Immature natural killer cell (primary cell): ENCODE measurements around the gene CACNA1D. TPM values are rescaled to one million over a fixed set of nuclear protein-coding genes. Genes with fewer than 3 reads are reported as not detected.
A peak's percentile ranks its signal among the peaks of the same experiment; 100 is the strongest.
"Not testable (repeated sequence)": the region's sequence is repeated elsewhere in the genome, so short reads cannot be mapped to it uniquely, and the experiment has no call there.

Experiments
- DNase-seq, 3 donors: peaks; one replicate each; pipeline ENCODE4 v3.0.0; 2022; ENCODE audit warnings: mixed read lengths in 1 of 3
- H3K27ac Mint-ChIP-seq, 6 donors: one replicate each; pipeline ENCODE4 v1.8.0; 2020; ENCODE audit warnings: mixed read lengths in 6 of 6, mild to moderate bottlenecking in 5 of 6, inconsistent platforms in 4 of 6, moderate library complexity in 3 of 6
- H3K27me3 Mint-ChIP-seq, 3 donors: one replicate each; pipeline ENCODE4 v1.8.0; 2020 to 2021; ENCODE audit warnings: low read depth in 3 of 3, mild to moderate bottlenecking in 3 of 3, mixed read lengths in 3 of 3, moderate library complexity in 3 of 3, inconsistent platforms in 1 of 3
- H3K36me3 Mint-ChIP-seq, 3 donors: one replicate each; pipeline ENCODE4 v1.8.0; 2020; ENCODE audit warnings: mixed read lengths in 3 of 3, inconsistent platforms in 2 of 3, mild to moderate bottlenecking in 2 of 3
- H3K4me1 Mint-ChIP-seq, 2 donors: one replicate each; pipeline ENCODE4 v1.8.0; 2020; ENCODE audit warnings: inconsistent platforms in 2 of 2, mild to moderate bottlenecking in 2 of 2, mixed read lengths in 2 of 2, moderate library complexity in 1 of 2
- H3K4me3 Mint-ChIP-seq, 5 donors: one replicate each; pipeline ENCODE4 v1.8.0; 2020; ENCODE audit warnings: mild to moderate bottlenecking in 5 of 5, mixed read lengths in 5 of 5, inconsistent platforms in 3 of 5, moderate library complexity in 3 of 5
- H3K9me3 Mint-ChIP-seq, 6 donors: one replicate each; pipeline ENCODE4 v1.8.0; 2020; ENCODE audit warnings: mild to moderate bottlenecking in 6 of 6, mixed read lengths in 6 of 6, inconsistent platforms in 4 of 6, moderate library complexity in 3 of 6
- polyA plus RNA-seq, 3 donors: library from polyadenylated mRNA; unstranded; fragments of 300-500 nt; fragmentation: Illumina TruSeq; gene quantifications; one replicate each; pipeline ENCODE4 v1.2.3, GENCODE V29; 2021

Gene CACNA1D
- polyA plus RNA-seq, 3 donors from 2014 or later, result not detected

GRCh38 chr3:53650928-53651661, 156.7 kb downstream of the CACNA1D start:
- H3K4me1 Mint-ChIP-seq, result no peaks in the 10 kb centered on the region
- no peak overlapping the region for H3K4me3 Mint-ChIP-seq
- H3K36me3 Mint-ChIP-seq, result peaks cover 0 to 4% (median 0%) of the 10 kb centered on the region in 3 donors
- no peak overlapping the region for H3K27ac Mint-ChIP-seq
- peaks cover 0 to 21% (median 7%) of the 10 kb centered on the region in 6 donors for H3K9me3 Mint-ChIP-seq
- peaks cover 5 to 14% (median 12%) of the 10 kb centered on the region in 3 donors for H3K27me3 Mint-ChIP-seq
- no peak for DNase-seq

- DNase-seq, result no peak
- Mint-ChIP-seq H3K9me3 (peaks cover 0 to 21% (median 7%) of the 10 kb centered on the region in 6 donors), H3K27ac (no peak overlapping the region), H3K27me3 (peaks cover 1 to 14% (median 13%) of the 10 kb centered on the region in 3 donors), H3K4me3 (no peak overlapping the region), H3K36me3 (peaks cover 0 to 4% (median 0%) of the 10 kb centered on the region in 3 donors), H3K4me1 (no peaks in the 10 kb centered on the region)
Observed at GRCh38 chr3:53651927-53652326, 157.5 kb downstream of the CACNA1D start.

GRCh38 chr3:53657651-53658050, 163.2 kb downstream of the CACNA1D start:
- no peak for DNase-seq
- peaks cover 2 to 14% (median 7%) of the 10 kb centered on the region in 3 donors for H3K27me3 Mint-ChIP-seq
- H3K4me1 Mint-ChIP-seq, result no peaks in the 10 kb centered on the region
- H3K36me3 Mint-ChIP-seq, result peaks cover 0 to 4% (median 0%) of the 10 kb centered on the region in 3 donors
- no peak overlapping the region for H3K27ac Mint-ChIP-seq
- H3K4me3 Mint-ChIP-seq, result no peak overlapping the region
- H3K9me3 Mint-ChIP-seq, result peaks cover 8 to 38% (median 12%) of the 10 kb centered on the region in 6 donors

- H3K9me3 Mint-ChIP-seq, result peaks cover 7 to 37% (median 9%) of the 10 kb centered on the region in 6 donors
- no peak overlapping the region for H3K27ac Mint-ChIP-seq
- H3K4me3 Mint-ChIP-seq, result no peak overlapping the region
- H3K27me3 Mint-ChIP-seq, result peaks cover 2 to 18% (median 11%) of the 10 kb centered on the region in 3 donors
- peaks cover 0 to 3% (median 2%) of the 10 kb centered on the region in 3 donors for H3K36me3 Mint-ChIP-seq
- no peaks in the 10 kb centered on the region for H3K4me1 Mint-ChIP-seq
- no peak for DNase-seq
Observed at GRCh38 chr3:53658613-53659193, 164.3 kb downstream of the CACNA1D start.

DNA sequence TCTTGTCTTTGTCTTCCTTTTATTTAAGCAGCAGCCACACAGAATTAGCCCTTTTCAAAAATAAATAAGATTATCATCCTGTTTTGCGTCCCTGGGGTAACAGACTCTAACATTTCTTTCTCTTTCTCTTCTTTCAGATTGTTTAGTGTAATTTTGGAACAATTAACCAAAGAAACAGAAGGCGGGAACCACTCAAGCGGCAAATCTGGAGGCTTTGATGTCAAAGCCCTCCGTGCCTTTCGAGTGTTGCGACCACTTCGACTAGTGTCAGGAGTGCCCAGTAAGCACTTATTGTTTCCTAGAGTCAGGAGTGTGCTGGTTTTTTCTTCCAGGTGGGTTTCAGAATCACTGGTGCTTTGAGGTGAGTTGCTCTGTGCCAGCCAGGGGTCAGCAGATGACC, 165.6 kb downstream of the CACNA1D start:
- H3K27me3 Mint-ChIP-seq, result peaks cover 2 to 17% (median 13%) of the 10 kb centered on the region in 3 donors
- DNase-seq, result no peak
- H3K9me3 Mint-ChIP-seq, result peaks cover 7 to 27% (median 8%) of the 10 kb centered on the region in 6 donors
- H3K4me3 Mint-ChIP-seq, result no peak overlapping the region
- peaks cover 0 to 3% (median 2%) of the 10 kb centered on the region in 3 donors for H3K36me3 Mint-ChIP-seq
- no peaks in the 10 kb centered on the region for H3K4me1 Mint-ChIP-seq
- H3K27ac Mint-ChIP-seq, result no peak overlapping the region

GRCh38 chr3:53661480-53661879, 167.1 kb downstream of the CACNA1D start:
- peaks cover 2 to 15% (median 10%) of the 10 kb centered on the region in 3 donors for H3K27me3 Mint-ChIP-seq
- H3K36me3 Mint-ChIP-seq, result peaks cover 0 to 3% (median 2%) of the 10 kb centered on the region in 3 donors
- no peak for DNase-seq
- no peaks in the 10 kb centered on the region for H3K4me1 Mint-ChIP-seq
- no peak overlapping the region for H3K4me3 Mint-ChIP-seq
- H3K9me3 Mint-ChIP-seq, result peaks cover 7 to 23% (median 8%) of the 10 kb centered on the region in 6 donors
- H3K27ac Mint-ChIP-seq, result no peak overlapping the region

DNA sequence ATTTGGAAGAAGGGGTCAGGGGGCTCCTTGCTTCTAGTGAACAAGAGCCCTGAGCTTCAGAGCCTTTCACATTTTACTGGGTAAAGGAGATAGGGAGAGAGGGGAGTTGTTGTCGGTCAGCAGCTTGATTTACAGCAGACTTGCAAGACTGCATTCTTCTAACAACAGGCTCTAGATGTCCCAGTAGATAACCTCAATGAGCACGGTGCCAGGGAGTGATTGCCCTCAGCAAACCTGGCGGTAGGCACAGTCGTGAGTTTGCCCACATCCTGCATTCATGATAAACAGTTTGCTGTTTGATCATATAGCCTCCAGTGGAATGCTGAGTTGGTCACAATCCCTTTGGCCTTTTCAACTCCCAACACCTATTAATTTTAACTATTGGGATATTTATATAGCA, 170.4 kb downstream of the CACNA1D start:
- not testable (repeated sequence) for H3K4me3 Mint-ChIP-seq, H3K4me1 Mint-ChIP-seq, DNase-seq, H3K36me3 Mint-ChIP-seq
- Mint-ChIP-seq H3K27ac (peak overlapping the region in 1 of 6 donors; percentile 35), H3K27me3 (peaks cover 0 to 13% (median 7%) of the 10 kb centered on the region in 3 donors), H3K9me3 (peaks cover 7 to 23% (median 8%) of the 10 kb centered on the region in 6 donors)

DNA sequence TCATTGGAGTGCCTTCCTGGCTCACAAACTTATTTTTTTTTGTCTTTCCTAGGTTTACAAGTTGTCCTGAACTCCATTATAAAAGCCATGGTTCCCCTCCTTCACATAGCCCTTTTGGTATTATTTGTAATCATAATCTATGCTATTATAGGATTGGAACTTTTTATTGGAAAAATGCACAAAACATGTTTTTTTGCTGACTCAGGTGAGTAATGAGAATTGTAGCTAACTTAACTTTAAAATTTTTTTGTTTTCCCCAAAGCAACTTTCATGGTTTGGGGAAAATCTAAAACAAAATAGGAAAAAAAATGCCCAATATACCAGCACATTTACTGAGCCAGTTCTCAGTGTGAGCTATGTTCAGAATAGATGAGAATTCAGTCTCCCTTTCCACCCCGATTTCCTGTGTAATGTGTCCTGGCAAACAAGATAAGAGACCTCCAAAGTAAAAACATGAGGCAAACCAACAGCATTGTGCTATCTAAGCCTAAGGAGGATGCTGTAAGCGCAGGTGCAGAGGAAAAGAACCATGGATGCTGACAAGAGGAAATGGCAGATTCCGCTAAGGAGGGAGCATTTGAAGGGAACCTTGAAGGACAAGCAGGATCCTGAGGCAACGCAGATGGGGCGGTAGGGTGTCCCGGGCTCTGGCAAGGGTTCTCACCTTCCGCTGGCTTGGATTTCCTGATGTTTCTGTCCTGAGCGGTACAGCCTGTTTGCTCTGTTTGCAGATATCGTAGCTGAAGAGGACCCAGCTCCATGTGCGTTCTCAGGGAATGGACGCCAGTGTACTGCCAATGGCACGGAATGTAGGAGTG, 171.4 kb downstream of the CACNA1D start:
- no peak for DNase-seq
- peaks cover 0 to 13% (median 7%) of the 10 kb centered on the region in 3 donors for H3K27me3 Mint-ChIP-seq
- peaks cover 7 to 19% (median 8%) of the 10 kb centered on the region in 6 donors for H3K9me3 Mint-ChIP-seq
- H3K4me1 Mint-ChIP-seq, result no peaks in the 10 kb centered on the region
- H3K36me3 Mint-ChIP-seq, result peaks cover 0 to 3% (median 2%) of the 10 kb centered on the region in 3 donors
- H3K27ac Mint-ChIP-seq, result no peak overlapping the region
- no peak overlapping the region for H3K4me3 Mint-ChIP-seq

DNA sequence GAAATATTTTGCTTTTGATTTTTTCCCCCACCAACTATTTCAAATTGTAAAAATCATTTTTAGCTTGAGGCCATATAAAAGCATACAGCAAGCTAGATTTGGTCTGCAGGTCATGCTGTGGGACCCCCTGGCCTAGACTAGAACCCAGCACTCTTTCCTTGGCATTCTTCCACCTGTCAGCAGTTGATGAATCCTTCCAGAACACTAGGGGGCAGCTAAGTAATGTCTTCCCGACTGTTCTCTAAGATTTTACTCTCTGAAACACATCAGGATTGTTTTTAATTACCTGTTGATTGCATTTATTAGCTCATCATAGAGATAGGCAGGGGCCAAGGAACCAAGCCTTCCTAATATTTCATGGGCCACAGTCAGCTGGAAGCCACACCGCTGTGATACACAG, 174.5 kb downstream of the CACNA1D start:
- Mint-ChIP-seq H3K4me3 (no peak overlapping the region), H3K36me3 (no peaks in the 10 kb centered on the region), H3K27ac (no peak overlapping the region), H3K4me1 (no peaks in the 10 kb centered on the region), H3K27me3 (peaks cover 0 to 10% (median 2%) of the 10 kb centered on the region in 3 donors), H3K9me3 (peaks cover 0 to 2% (median 0%) of the 10 kb centered on the region in 6 donors)
- DNase-seq, result no peak

GRCh38 chr3:53670721-53671120, 176.3 kb downstream of the CACNA1D start:
- Mint-ChIP-seq H3K27ac (no peak overlapping the region), H3K9me3 (no peaks in the 10 kb centered on the region), H3K4me3 (no peak overlapping the region), H3K4me1 (no peaks in the 10 kb centered on the region), H3K27me3 (peaks cover 0 to 9% (median 4%) of the 10 kb centered on the region in 3 donors), H3K36me3 (no peaks in the 10 kb centered on the region)
- no peak for DNase-seq

DNA sequence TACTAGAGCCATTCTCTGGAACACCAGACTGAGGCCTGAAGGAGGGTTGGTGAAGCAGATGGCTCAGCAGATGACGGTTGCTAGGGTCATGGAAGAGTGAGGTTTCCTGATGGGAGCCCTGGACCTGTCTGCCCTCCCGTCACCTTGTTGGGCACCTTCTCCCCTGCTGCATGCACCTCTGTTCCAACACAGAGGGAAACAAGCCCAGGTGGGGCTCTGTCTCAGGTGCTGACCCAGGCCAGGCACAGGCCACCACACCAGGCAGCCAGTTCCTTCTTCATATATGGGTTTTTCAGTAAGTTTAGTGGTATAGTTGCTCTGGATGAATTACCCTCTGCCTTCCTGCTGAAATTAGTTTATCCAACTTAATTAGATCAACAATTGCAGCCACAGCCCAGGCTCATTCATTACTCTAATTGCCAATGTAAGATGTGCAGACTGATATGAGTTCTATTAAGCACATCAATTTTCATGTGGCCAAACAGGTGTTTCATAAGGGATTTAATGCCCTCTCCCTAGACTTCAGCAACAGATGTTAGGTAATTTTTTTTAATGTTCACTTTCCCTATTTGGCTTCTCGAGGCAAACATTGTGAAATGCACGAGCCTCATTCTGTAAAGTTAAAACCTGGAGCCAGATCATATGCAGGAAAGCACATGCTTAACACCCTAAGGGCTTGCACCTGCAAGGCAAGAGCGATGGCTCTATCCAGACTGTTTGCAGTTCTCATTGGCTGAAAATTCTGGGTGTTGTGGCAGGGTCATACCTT, 177.0 kb downstream of the CACNA1D start:
- H3K27ac Mint-ChIP-seq, result no peak overlapping the region
- DNase-seq, result no peak

GRCh38 chr3:53671961-53672299, 177.5 kb downstream of the CACNA1D start:
- no peak for DNase-seq
- no peaks in the 10 kb centered on the region for H3K9me3 Mint-ChIP-seq

More for the DNA sequence above, 177.0 kb downstream of the CACNA1D start:
- H3K4me3 Mint-ChIP-seq, result no peak overlapping the region
- no peaks in the 10 kb centered on the region for H3K9me3 Mint-ChIP-seq
- H3K27me3 Mint-ChIP-seq, result peaks cover 0 to 5% (median 4%) of the 10 kb centered on the region in 3 donors
- H3K36me3 Mint-ChIP-seq, result no peaks in the 10 kb centered on the region
- no peaks in the 10 kb centered on the region for H3K4me1 Mint-ChIP-seq

DNA sequence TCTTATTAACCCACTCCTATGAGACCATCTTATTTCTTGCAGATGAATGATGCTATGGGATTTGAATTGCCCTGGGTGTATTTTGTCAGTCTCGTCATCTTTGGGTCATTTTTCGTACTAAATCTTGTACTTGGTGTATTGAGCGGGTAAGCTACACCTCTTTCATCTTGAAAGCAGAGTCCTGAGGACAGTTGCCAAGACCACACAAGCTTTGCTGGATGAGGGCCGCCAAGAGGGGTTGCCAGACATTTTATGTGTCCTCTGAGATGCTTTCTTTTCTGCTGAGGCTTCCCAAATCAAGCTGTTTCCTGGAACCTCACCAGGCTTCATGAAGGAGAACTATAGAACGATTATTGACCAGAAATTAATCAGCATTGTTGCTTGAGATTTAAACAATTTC, 178.6 kb downstream of the CACNA1D start:
- no peak overlapping the region for H3K27ac Mint-ChIP-seq

More at GRCh38 chr3:53671961-53672299, 177.5 kb downstream of the CACNA1D start:
- no peaks in the 10 kb centered on the region for H3K4me1 Mint-ChIP-seq
- H3K4me3 Mint-ChIP-seq, result no peak overlapping the region
- no peaks in the 10 kb centered on the region for H3K36me3 Mint-ChIP-seq
- H3K27ac Mint-ChIP-seq, result no peak overlapping the region
- peaks cover 0 to 4% (median 4%) of the 10 kb centered on the region in 3 donors for H3K27me3 Mint-ChIP-seq

More for the DNA sequence above, 178.6 kb downstream of the CACNA1D start:
- H3K4me1 Mint-ChIP-seq, result no peaks in the 10 kb centered on the region
- H3K27me3 Mint-ChIP-seq, result peaks cover 0 to 4% (median 4%) of the 10 kb centered on the region in 3 donors
- H3K9me3 Mint-ChIP-seq, result no peaks in the 10 kb centered on the region
- DNase-seq, result no peak
- no peaks in the 10 kb centered on the region for H3K36me3 Mint-ChIP-seq
- H3K4me3 Mint-ChIP-seq, result no peak overlapping the region
